Brain microvascular endothelial cell (primary cell): ENCODE data around the gene NOCT.

Experiments
- DNase-seq: peaks from one replicate; pipeline ENCODE4 v3.0.0-alpha.2; 2020
- H3K27ac ChIP-seq: fragments of 250-450 bp; sonication (Bioruptor Pico); 2 replicates; pipeline ENCODE4 v1.5.1; 2020; ENCODE audit warnings: mild to moderate bottlenecking, moderate library complexity
- H3K27me3 ChIP-seq: fragments of 250-450 bp; sonication (Bioruptor Pico); replicated peaks from 2 replicates; pipeline ENCODE4 v1.5.1; 2020; ENCODE audit warnings: mild to moderate bottlenecking
- H3K36me3 ChIP-seq: fragments of 250-450 bp; sonication (Bioruptor Pico); replicated peaks from 2 replicates; pipeline ENCODE4 v1.5.1; 2020; ENCODE audit warnings: mild to moderate bottlenecking
- H3K4me3 ChIP-seq: 2 replicates; pipeline ENCODE4 v1.5.1; 2011; ENCODE audit warnings: low read depth, mild to moderate bottlenecking, control low read depth, low read length, moderate library complexity
- CTCF ChIP-seq: IDR thresholded peaks from 2 replicates; pipeline ENCODE4 v1.5.1; 2011; ENCODE audit warnings: low read depth, mild to moderate bottlenecking, moderate library complexity, low read length, control low read depth, inconsistent platforms; ENCODE audit errors: missing control alignments
- in situ Hi-C: cut with HindIII; loops from 2 replicates; pipeline ENCODE4 v1.10.0; 2017; ENCODE audit warnings: low sequenced_read_pairs, low pct_ligation_motif_present

Gene NOCT

GRCh38 chr4:139083607-139083955, 68.0 kb downstream of the NOCT start:
- in situ Hi-C loops, result no loop called here
- peak; percentile 31 for TF ChIP-seq CTCF
- Histone ChIP-seq H3K27ac (peak overlapping the region; percentile 70), H3K4me3 (peak overlapping the region; percentile 97), H3K27me3 (no peaks in the 10 kb centered on the region), H3K36me3 (no peaks in the 10 kb centered on the region)
- DNase-seq, result peak; percentile 56

GRCh38 chr4:139083956-139084803, 68.6 kb downstream of the NOCT start:
- Histone ChIP-seq H3K4me3 (peak overlapping the region; percentile 97), H3K36me3 (no peaks in the 10 kb centered on the region)

GRCh38 chr4:139084804-139085093, 69.2 kb downstream of the NOCT start:
- H3K4me3 ChIP-seq, result peak overlapping the region; percentile 97
- no peaks in the 10 kb centered on the region for H3K27me3 ChIP-seq
- in situ Hi-C loops, result no loop called here
- TF ChIP-seq CTCF, result no peak
- H3K36me3 ChIP-seq, result no peaks in the 10 kb centered on the region
- DNase-seq, result no peak
- no peak overlapping the region for H3K27ac ChIP-seq

More at GRCh38 chr4:139083956-139084803, 68.6 kb downstream of the NOCT start:
- in situ Hi-C loops, result no loop called here
- no peak for TF ChIP-seq CTCF
- no peaks in the 10 kb centered on the region for H3K27me3 ChIP-seq
- DNase-seq, result peak; percentile 86
- peak overlapping the region; percentile 70 for H3K27ac ChIP-seq

GRCh38 chr4:139085141-139085540, 69.6 kb downstream of the NOCT start:
- in situ Hi-C loops, result no loop called here
- H3K36me3 ChIP-seq, result no peaks in the 10 kb centered on the region
- DNase-seq, result no peak
- peak; percentile 24 for TF ChIP-seq CTCF
- peak overlapping the region; percentile 97 for H3K4me3 ChIP-seq
- no peak overlapping the region for H3K27ac ChIP-seq
- no peaks in the 10 kb centered on the region for H3K27me3 ChIP-seq

GRCh38 chr4:139092271-139092670, 76.7 kb downstream of the NOCT start:
- H3K4me3 ChIP-seq, result no peak overlapping the region
- TF ChIP-seq CTCF, result no peak
- H3K27ac ChIP-seq, result no peak overlapping the region
- in situ Hi-C loops, result no loop called here
- DNase-seq, result no peak
- H3K27me3 ChIP-seq, result no peaks in the 10 kb centered on the region
- H3K36me3 ChIP-seq, result no peaks in the 10 kb centered on the region
